Kidney (tissue), 14 donors: Measurements from ENCODE around the gene PSMC6. TPM values are rescaled to one million over a fixed set of nuclear protein-coding genes. Genes with fewer than 3 reads are reported as not detected.

Experiments used
- DNase-seq, 5 donors: peaks; one replicate each; pipeline ENCODE4 v3.0.0-alpha.2; 2013 to 2020
- FAIRE-seq: peaks from 2 replicates; lab custom pipeline; 2012; peaks lifted over from hg19 to GRCh38; lab: Jason Lieb, UNC
- H3K27ac ChIP-seq, 2 donors: one replicate each; pipeline ENCODE4 v1.7.0; 2013; ENCODE audit warnings: low read depth in 2 of 2, low read length in 2 of 2, inconsistent platforms in 1 of 2
- H3K27me3 ChIP-seq: one replicate; pipeline ENCODE4 v1.7.1; 2013; ENCODE audit warnings: low read length, inconsistent platforms; ENCODE audit not compliant: control insufficient read depth, insufficient read depth
- H3K36me3 ChIP-seq, 3 donors: one replicate each; pipeline versions ENCODE4 v1.7.0 to v1.7.1; 2013; ENCODE audit warnings: low read length in 3 of 3, control low read depth in 1 of 3, inconsistent platforms in 1 of 3; ENCODE audit not compliant: insufficient read depth in 3 of 3, control insufficient read depth in 2 of 3
- H3K4me1 ChIP-seq, 3 donors: one replicate each; pipeline versions ENCODE4 v1.7.0 to v1.7.1; 2013; ENCODE audit warnings: low read length in 3 of 3, inconsistent platforms in 1 of 3, low read depth in 1 of 3; ENCODE audit not compliant: control insufficient read depth in 2 of 3, insufficient read depth in 2 of 3
- H3K4me3 ChIP-seq, 3 donors: one replicate each; pipeline versions ENCODE4 v1.7.0 to v1.8.1; 2013; ENCODE audit warnings: low read length in 3 of 3, control low read depth in 1 of 3, inconsistent platforms in 1 of 3
- H3K9ac ChIP-seq, 3 donors: one replicate each; pipeline versions ENCODE4 v1.7.0 to v1.7.1; 2013; ENCODE audit warnings: low read length in 3 of 3, control low read depth in 1 of 3, inconsistent platforms in 1 of 3
- H3K9me3 ChIP-seq, 3 donors: one replicate each; pipeline versions ENCODE4 v1.7.0 to v1.7.1; 2013; ENCODE audit warnings: low read length in 3 of 3, control low read depth in 1 of 3, inconsistent platforms in 1 of 3; ENCODE audit not compliant: control insufficient read depth in 2 of 3, insufficient read depth in 1 of 3
- intact Hi-C: fragments of 100-400 bp; cut with DNase I; formaldehyde crosslinking; loops from one replicate; pipeline ENCODE4 v1.11.1; 2022
- polyA plus RNA-seq: library from polyadenylated mRNA; stranded (reverse); fragments of 350-450 nt; fragmentation: Illumina TruSeq; extraction: RNeasy Lipid Tissue Mini Kit (QIAGEN cat#74804); gene quantifications from one replicate; pipeline ENCODE4 v1.2.3, GENCODE V29; 2014; ENCODE audit warnings: low read depth, low replicate concordance; ENCODE audit not compliant: insufficient read depth
- total RNA-seq: library from RNA; stranded (reverse); fragmentation: NEBNext Ultra II Directional; extraction: Animal tissue kit (Norgen Biotek cat#: 25700); gene quantifications from one replicate; pipeline ENCODE4 v1.2.1, GENCODE V29; 2021
- TF ChIP-seq, protein P1 (sequence below): IDR thresholded peaks from 3 replicates; pipeline ENCODE4 v1.5.1; 2012; ENCODE audit warnings: mild to moderate bottlenecking, moderate library complexity, borderline replicate concordance; ENCODE audit not compliant: insufficient read depth; ENCODE audit errors: extremely low read depth
- donor health status: control.
- donor health status: control.
- donor health status: control.
- donor health status: control.
- donor health status: control.
- donor health status: DM: yes; HTN: yes; CAD: no.
- donor health status: Normal renal cell carcinoma (clear cell type).

PSMC6 gene
- total and polyA plus RNA-seq, 2 donors from 2014 or later: 66.3 to 81.4 TPM

DNA sequence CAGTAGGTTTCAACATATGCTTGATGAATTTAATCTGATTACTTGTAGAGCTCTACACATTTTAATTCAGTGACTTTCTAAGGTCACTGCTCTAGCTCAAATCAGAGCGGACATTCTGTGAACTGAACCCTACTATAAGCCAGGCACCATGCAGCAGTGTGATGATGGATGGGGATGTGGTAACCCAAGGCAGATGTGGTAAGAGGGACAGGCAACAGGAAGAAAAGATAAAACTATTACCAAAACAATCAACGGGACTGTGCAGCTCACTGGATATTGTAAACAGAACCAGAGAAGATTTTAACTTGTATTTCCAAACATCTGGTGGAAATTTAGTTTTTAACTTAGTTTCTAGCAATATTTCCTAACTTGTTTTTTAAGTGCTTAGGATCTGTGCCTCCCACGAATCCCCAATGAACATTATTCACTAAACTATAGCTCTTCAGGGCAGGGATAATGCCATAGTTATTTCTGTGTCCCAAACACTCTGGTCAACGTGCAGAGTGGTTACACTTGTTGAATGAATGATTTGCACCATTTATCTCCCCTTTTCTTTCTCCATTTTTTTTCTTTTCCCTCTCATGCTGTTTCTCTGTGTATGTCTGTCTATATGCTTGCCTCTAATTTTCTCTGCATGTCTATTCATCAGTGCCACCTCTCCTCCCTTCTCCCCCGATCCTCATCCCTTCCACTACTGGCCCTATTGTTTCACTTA is 14.6 kb upstream of the PSMC6 start:
- H3K4me1 ChIP-seq: peaks cover 0 to 6% (median 2%) of the 10 kb centered on the region in 3 donors
- FAIRE-seq: no peak
- no peak overlapping the region for H3K27ac ChIP-seq
- H3K27me3 ChIP-seq: no peaks in the 10 kb centered on the region
- H3K4me3 ChIP-seq: no peak overlapping the region
- TF ChIP-seq, protein P1, sequence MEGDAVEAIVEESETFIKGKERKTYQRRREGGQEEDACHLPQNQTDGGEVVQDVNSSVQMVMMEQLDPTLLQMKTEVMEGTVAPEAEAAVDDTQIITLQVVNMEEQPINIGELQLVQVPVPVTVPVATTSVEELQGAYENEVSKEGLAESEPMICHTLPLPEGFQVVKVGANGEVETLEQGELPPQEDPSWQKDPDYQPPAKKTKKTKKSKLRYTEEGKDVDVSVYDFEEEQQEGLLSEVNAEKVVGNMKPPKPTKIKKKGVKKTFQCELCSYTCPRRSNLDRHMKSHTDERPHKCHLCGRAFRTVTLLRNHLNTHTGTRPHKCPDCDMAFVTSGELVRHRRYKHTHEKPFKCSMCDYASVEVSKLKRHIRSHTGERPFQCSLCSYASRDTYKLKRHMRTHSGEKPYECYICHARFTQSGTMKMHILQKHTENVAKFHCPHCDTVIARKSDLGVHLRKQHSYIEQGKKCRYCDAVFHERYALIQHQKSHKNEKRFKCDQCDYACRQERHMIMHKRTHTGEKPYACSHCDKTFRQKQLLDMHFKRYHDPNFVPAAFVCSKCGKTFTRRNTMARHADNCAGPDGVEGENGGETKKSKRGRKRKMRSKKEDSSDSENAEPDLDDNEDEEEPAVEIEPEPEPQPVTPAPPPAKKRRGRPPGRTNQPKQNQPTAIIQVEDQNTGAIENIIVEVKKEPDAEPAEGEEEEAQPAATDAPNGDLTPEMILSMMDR: no peak
- intact Hi-C loops: no loop called here
- no peaks in the 10 kb centered on the region for H3K36me3 ChIP-seq
- H3K9ac ChIP-seq: no peak overlapping the region
- DNase-seq: no peak
- H3K9me3 ChIP-seq: no peaks in the 10 kb centered on the region

DNA sequence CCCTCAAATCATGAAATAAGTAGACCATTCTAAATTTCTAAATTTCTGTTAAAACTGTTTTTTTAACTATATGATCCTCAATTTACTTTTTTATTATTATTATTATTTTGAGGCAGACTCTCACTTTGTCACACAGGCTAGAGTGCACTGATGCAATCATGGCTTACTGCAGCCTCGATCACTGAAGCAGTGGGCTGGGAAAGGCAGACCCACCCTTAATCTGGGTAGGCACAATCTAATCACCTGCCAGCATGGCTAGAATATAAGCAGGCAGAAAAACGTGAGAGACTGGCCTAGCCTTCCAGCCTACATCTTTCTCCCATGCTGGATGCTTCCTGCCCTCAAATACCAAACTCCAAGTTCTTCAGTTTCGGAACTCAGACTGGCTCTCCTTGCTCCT is 14.0 kb upstream of the PSMC6 start:
- TF ChIP-seq, protein P1: no peak
- Histone ChIP-seq H3K9me3 (no peaks in the 10 kb centered on the region), H3K27me3 (no peaks in the 10 kb centered on the region), H3K27ac (no peak overlapping the region), H3K4me1 (peaks cover 0 to 6% (median 2%) of the 10 kb centered on the region in 3 donors), H3K36me3 (no peaks in the 10 kb centered on the region), H3K9ac (no peak overlapping the region), H3K4me3 (no peak overlapping the region)
- intact Hi-C loops: no loop called here
- DNase-seq: no peak
- FAIRE-seq: no peak

DNA sequence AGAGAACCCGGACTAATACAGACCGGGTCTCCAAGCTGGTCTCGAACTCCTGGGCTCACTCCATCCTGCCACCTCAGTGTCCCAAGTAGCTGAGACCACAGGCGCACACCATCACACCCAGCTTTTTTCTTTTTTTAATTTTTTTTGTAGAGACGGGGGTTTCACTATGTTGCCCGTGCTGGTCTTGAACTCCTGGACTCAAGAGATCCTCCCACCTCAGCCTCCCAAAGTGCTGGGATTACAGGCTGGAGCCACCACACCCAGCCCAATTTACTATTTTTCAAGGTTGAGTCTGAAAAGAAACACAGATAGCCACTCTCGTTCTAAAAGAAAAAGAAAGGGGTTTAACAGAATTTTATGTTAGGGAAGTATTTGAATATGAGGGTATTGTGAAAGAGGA is 13.5 kb upstream of the PSMC6 start:
- Histone ChIP-seq H3K9me3 (no peaks in the 10 kb centered on the region), H3K4me1 (peaks cover 0 to 6% (median 2%) of the 10 kb centered on the region in 3 donors), H3K4me3 (no peak overlapping the region), H3K9ac (no peak overlapping the region), H3K27me3 (no peaks in the 10 kb centered on the region), H3K27ac (no peak overlapping the region), H3K36me3 (no peaks in the 10 kb centered on the region)
- TF ChIP-seq, protein P1: no peak
- DNase-seq: no peak
- FAIRE-seq: no peak
- intact Hi-C loops: no loop called here
